Ovary (tissue), 3 donors: ENCODE results near the gene BIRC3.
"Not testable (repeated sequence)": the region's sequence is repeated elsewhere in the genome, so short reads cannot be mapped to it uniquely, and the experiment has no call there.

Source experiments
- POLR2A ChIP-seq: fragments of 450-650 bp; IDR thresholded peaks from one replicate; pipeline ENCODE4 v1.6.1; 2017; ENCODE audit warnings: antibody characterized with exemption, mild to moderate bottlenecking, moderate library complexity
- TF ChIP-seq, protein P1 (sequence below), 3 donors: fragments of 450-650 bp in 2 of 3; fragments of 200-600 bp in 1 of 3; IDR thresholded peaks; one replicate each; pipeline versions ENCODE4 v1.5.1 to v1.8.0; 2016 to 2022; ENCODE audit warnings: antibody characterized with exemption in 3 of 3, mild to moderate bottlenecking in 1 of 3
- donor health status: DM: no; HTN: no; CAD: no.

- not testable (repeated sequence) for TF ChIP-seq POLR2A
- TF ChIP-seq, protein P1, sequence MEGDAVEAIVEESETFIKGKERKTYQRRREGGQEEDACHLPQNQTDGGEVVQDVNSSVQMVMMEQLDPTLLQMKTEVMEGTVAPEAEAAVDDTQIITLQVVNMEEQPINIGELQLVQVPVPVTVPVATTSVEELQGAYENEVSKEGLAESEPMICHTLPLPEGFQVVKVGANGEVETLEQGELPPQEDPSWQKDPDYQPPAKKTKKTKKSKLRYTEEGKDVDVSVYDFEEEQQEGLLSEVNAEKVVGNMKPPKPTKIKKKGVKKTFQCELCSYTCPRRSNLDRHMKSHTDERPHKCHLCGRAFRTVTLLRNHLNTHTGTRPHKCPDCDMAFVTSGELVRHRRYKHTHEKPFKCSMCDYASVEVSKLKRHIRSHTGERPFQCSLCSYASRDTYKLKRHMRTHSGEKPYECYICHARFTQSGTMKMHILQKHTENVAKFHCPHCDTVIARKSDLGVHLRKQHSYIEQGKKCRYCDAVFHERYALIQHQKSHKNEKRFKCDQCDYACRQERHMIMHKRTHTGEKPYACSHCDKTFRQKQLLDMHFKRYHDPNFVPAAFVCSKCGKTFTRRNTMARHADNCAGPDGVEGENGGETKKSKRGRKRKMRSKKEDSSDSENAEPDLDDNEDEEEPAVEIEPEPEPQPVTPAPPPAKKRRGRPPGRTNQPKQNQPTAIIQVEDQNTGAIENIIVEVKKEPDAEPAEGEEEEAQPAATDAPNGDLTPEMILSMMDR (IDR thresholded peaks at IDR 0.05): not testable (repeated sequence)
Measured at GRCh38 chr11:102300837-102301236, 16.4 kb upstream of the BIRC3 start.
